C4-2B (cell line): ENCODE data around the gene CNTN4.

Source experiments
- CTCF ChIP-seq: fragments of 450-650 bp; conservative IDR thresholded peaks from 2 replicates; pipeline ENCODE4 v1.5.1; 2017; ENCODE audit warnings: mild to moderate bottlenecking
- ZFX ChIP-seq: fragments of 450-650 bp; IDR thresholded peaks from 2 replicates; pipeline ENCODE4 v1.6.1; 2017

DNA sequence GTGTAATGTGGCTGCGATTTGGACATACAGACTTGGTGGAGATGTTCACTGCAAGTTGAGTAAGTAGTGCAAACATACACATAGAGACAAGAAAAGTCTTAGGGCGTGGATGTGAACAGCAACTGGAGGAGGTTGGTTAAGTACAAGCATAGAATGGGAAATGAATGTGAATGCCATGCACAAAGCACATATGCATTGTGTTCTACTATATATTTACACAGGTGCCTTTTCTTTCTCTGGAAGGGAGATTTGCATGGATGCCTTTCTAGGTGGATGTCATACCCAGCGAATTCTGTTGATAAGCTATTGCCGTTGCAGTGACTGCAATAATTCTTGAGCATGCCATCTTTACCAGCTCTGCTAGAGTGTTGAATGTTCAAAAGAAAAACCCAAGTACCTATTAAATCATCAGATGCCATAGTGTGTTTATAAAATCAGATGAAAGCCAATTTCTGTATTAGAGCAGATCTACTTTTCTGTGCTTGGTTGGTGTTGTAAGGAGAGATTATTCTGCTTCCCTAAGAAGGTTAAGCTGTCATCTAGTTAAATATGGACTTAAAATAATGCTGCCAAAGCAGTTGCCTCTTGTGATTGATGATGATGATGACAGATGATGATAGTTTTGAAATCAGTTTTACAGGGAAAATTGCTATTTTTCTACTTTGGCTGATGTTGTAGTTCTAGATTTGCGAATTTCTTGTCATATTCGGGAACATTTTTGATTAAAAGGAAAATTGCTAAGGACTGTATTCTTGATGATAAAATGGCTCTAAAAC, 148.4 kb downstream of the CNTN4 start:
- TF ChIP-seq CTCF (no peak), ZFX (no peak)
